ENCODE measurements around the gene TBC1D13. TPM values are rescaled to one million over a fixed set of nuclear protein-coding genes. Genes with fewer than 3 reads are reported as not detected.

Gene TBC1D13
- total and polyA plus RNA-seq, 9 of the 15 experiments (the other 6 are each of a cell fraction or from before 2014, with no cell fraction given) = 2.3 to 28.7 (median 11.4) TPM

DNA sequence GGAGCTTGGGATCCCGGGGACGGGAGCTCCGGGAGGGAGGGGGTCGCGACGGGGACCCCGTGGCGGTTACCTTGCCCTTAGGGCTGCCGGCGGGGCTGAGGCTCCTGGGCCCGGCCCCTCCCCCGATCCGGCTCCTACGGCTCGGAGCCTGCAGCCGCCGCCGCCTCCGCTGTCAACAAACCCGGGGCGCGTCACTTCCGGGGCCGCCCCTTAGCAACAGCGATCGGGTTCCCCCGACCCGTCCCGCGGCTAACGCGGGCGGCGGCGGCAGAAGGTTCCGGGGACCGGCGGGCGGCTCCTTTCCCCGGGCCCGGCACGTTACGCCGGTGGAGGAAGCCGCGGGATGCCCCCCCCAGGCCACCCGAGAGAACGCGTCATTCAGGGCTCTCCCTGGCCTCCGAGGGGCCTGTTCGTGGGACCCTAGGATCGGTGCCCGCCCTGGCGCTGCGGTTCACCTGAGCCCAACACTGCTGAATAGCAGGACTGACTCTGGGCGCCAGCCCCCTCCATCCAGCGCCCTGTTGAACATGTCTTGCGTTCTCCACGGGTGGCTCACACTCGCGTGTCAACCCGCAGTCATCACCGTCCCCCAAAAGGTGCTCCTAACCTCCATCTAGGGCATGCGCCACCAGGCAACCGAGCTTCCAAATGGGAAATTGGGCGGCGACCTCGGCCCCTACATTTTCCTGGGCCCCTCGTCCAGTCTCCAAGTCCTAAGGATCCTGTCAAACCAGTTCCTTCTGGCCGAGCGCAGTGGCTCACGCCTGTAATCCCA lies 15.1 kb upstream of the TBC1D13 start, which contains the start of gene ZER1:
Gene ZER1 (minus strand): TSS at position 183 of the 775 bp plus-strand sequence. CDS start 16,362 bp downstream, outside the sequence.
- POLR2A ChIA-PET = interaction anchor here (0.5 to 1.5 kb wide), 3 partner anchors 10 to 43 kb away, joined by 3 to 8 read pairs (median 3); no protein-coding TSS in a partner anchor
- TF ChIP-seq TBP (optimal IDR thresholded peaks at IDR 0.05; ENCODE audit: low read depth, low read length) = peak; percentile 89
- 0 out of 2 replicates have a peak, but pooled peaks have one; percentile 60 for TF ChIP-seq BRD4 (IDR thresholded peaks at IDR 0.05)
- no peak for TF ChIP-seq PPARD (CRISPR knock-in tag; IDR thresholded peaks at IDR 0.05)
- TF ChIP-seq HMGN3 (IDR thresholded peaks at IDR 0.05; ENCODE audit: borderline replicate concordance, extremely low read depth, insufficient read length, low read depth, low read length) = peak; percentile 59
- no peak for TF ChIP-seq BRCA1 (IDR thresholded peaks at IDR 0.05)
- TF ChIP-seq BRCA1 (CRISPR knock-in tag; IDR thresholded peaks at IDR 0.05) = no peak
- TF ChIP-seq HNRNPUL1 (IDR thresholded peaks at IDR 0.05; ENCODE audit: low read length) = no peak
- TF ChIP-seq, protein P1, sequence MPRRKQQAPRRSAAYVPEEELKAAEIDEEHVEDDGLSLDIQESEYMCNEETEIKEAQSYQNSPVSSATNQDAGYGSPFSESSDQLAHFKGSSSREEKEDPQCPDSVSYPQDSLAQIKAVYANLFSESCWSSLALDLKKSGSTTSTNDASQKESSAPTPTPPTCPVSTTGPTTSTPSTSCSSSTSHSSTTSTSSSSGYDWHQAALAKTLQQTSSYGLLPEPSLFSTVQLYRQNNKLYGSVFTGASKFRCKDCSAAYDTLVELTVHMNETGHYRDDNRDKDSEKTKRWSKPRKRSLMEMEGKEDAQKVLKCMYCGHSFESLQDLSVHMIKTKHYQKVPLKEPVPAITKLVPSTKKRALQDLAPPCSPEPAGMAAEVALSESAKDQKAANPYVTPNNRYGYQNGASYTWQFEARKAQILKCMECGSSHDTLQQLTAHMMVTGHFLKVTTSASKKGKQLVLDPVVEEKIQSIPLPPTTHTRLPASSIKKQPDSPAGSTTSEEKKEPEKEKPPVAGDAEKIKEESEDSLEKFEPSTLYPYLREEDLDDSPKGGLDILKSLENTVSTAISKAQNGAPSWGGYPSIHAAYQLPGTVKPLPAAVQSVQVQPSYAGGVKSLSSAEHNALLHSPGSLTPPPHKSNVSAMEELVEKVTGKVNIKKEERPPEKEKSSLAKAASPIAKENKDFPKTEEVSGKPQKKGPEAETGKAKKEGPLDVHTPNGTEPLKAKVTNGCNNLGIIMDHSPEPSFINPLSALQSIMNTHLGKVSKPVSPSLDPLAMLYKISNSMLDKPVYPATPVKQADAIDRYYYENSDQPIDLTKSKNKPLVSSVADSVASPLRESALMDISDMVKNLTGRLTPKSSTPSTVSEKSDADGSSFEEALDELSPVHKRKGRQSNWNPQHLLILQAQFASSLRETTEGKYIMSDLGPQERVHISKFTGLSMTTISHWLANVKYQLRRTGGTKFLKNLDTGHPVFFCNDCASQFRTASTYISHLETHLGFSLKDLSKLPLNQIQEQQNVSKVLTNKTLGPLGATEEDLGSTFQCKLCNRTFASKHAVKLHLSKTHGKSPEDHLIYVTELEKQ (CRISPR knock-in tag; IDR thresholded peaks at IDR 0.05) = no peak
- TF ChIP-seq, protein P2, sequence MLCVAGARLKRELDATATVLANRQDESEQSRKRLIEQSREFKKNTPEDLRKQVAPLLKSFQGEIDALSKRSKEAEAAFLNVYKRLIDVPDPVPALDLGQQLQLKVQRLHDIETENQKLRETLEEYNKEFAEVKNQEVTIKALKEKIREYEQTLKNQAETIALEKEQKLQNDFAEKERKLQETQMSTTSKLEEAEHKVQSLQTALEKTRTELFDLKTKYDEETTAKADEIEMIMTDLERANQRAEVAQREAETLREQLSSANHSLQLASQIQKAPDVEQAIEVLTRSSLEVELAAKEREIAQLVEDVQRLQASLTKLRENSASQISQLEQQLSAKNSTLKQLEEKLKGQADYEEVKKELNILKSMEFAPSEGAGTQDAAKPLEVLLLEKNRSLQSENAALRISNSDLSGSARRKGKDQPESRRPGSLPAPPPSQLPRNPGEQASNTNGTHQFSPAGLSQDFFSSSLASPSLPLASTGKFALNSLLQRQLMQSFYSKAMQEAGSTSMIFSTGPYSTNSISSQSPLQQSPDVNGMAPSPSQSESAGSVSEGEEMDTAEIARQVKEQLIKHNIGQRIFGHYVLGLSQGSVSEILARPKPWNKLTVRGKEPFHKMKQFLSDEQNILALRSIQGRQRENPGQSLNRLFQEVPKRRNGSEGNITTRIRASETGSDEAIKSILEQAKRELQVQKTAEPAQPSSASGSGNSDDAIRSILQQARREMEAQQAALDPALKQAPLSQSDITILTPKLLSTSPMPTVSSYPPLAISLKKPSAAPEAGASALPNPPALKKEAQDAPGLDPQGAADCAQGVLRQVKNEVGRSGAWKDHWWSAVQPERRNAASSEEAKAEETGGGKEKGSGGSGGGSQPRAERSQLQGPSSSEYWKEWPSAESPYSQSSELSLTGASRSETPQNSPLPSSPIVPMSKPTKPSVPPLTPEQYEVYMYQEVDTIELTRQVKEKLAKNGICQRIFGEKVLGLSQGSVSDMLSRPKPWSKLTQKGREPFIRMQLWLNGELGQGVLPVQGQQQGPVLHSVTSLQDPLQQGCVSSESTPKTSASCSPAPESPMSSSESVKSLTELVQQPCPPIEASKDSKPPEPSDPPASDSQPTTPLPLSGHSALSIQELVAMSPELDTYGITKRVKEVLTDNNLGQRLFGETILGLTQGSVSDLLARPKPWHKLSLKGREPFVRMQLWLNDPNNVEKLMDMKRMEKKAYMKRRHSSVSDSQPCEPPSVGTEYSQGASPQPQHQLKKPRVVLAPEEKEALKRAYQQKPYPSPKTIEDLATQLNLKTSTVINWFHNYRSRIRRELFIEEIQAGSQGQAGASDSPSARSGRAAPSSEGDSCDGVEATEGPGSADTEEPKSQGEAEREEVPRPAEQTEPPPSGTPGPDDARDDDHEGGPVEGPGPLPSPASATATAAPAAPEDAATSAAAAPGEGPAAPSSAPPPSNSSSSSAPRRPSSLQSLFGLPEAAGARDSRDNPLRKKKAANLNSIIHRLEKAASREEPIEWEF (CRISPR knock-in tag; IDR thresholded peaks at IDR 0.05) = no peak
- TF ChIP-seq RBFOX2 (IDR thresholded peaks at IDR 0.05; ENCODE audit: low read depth, low read length) = peak; percentile 94

More for the DNA sequence above, 15.1 kb upstream of the TBC1D13 start, which contains the start of gene ZER1:
- Histone ChIP-seq H2AFZ (ENCODE audit: low read depth, low read length) (peak within 1 kb of the TSS; percentile 98), H3K79me2 (ENCODE audit: control insufficient read depth, insufficient read depth, low read length) (peaks cover 21% of the 10 kb centered on the region), H3K4me2 (ENCODE audit: insufficient read depth, low read length) (peak within 1 kb of the TSS; percentile 95), H3K36me3 (ENCODE audit: control insufficient read depth, insufficient read depth, low read length) (peaks cover 5% of the 10 kb centered on the region; the same call in 1 of the 3 replicates), H3K27me3 (ENCODE audit: control insufficient read depth in 2 of 2, insufficient read depth in 2 of 2, low read length in 2 of 2) (no peaks in the 10 kb centered on the region), H3K9me3 (replicated peaks; ENCODE audit: control insufficient read depth, insufficient read depth, low read depth, low read length) (no peaks in the 10 kb centered on the region), H4K20me1 (replicated peaks; ENCODE audit: control insufficient read depth, insufficient read depth, low read length) (no peaks in the 10 kb centered on the region), H3K9ac (ENCODE audit: insufficient read depth in 1 of 2, low read depth in 2 of 2, low read length in 2 of 2) (peak within 1 kb of the TSS; percentile 89 to 94), H3K9me1 (ENCODE audit: control insufficient read depth, insufficient read depth, low read length) (no peaks in the 10 kb centered on the region), H3K4me3 (peak within 1 kb of the TSS; percentile 79), H3K4me1 (replicated peaks in 1 of 2; ENCODE audit: control insufficient read depth in 2 of 2, insufficient read depth in 2 of 2, low read length in 2 of 2) (peaks cover 13 to 16% of the 10 kb centered on the region in 2 experiments; a peak in 4 of 5 replicates), H3K27ac (ENCODE audit: extremely low read depth, low read depth, low read length) (peak within 1 kb of the TSS; percentile 88)
- DNase-seq (ENCODE audit: extremely low read depth in 1 of 4, low spot score in 3 of 4) (peak; percentile 94 to 98 (median 97)), ATAC-seq (peak; percentile 95), FAIRE-seq (no peak)
- CTCF ChIA-PET (ENCODE audit: low intra/inter-chr PET ratio) = interaction anchor here (0.8 kb wide), 1 partner anchor 70 kb away, joined by 3 read pairs; the partner anchor contains the start of gene PKN3
- 13% methylated on average over 55 of the region's 72 CpGs for WGBS (ENCODE audit: insufficient coverage, low coverage, missing lambda C conversion rate)
- in situ Hi-C loops (cut with MboI) (no loop called here), intact Hi-C loops (cut with micrococcal nuclease) (no loop called here)
- TSS peak; percentile 98 for BruUV-seq (replicated peaks)
